Stimulated activated naive CD4-positive, alpha-beta T cell (primary cell): ENCODE measurements around the gene THADA.

Experiments
- DNase-seq, 6 experiments: peaks; one replicate each; lab custom pipeline; 2025; lab: John Stamatoyannopoulos, UW

The THADA gene

GRCh38 chr2:43188561-43189386 is 407.1 kb downstream of the THADA start:
- no peak for DNase-seq

GRCh38 chr2:43186679-43187374 is 409.0 kb downstream of the THADA start:
- no peak for DNase-seq

- no peak for DNase-seq
Measured at GRCh38 chr2:43186321-43186678, 409.5 kb downstream of the THADA start.

- DNase-seq, result no peak
Measured at GRCh38 chr2:43185146-43185545, 410.7 kb downstream of the THADA start.

GRCh38 chr2:43184339-43184895 is 411.4 kb downstream of the THADA start:
- no peak for DNase-seq

GRCh38 chr2:43183743-43184142 is 412.1 kb downstream of the THADA start:
- DNase-seq, result no peak

GRCh38 chr2:43180897-43181296 is 414.9 kb downstream of the THADA start:
- DNase-seq, result no peak
